Epidermal melanocyte (primary cell): ENCODE results near the gene PTX4.

Experiments used
- DNase-seq: peaks from one replicate; pipeline ENCODE4 v3.0.0; 2011; ENCODE audit warnings: low spot score; ENCODE audit not compliant: insufficient read length

The PTX4 gene, protein sequence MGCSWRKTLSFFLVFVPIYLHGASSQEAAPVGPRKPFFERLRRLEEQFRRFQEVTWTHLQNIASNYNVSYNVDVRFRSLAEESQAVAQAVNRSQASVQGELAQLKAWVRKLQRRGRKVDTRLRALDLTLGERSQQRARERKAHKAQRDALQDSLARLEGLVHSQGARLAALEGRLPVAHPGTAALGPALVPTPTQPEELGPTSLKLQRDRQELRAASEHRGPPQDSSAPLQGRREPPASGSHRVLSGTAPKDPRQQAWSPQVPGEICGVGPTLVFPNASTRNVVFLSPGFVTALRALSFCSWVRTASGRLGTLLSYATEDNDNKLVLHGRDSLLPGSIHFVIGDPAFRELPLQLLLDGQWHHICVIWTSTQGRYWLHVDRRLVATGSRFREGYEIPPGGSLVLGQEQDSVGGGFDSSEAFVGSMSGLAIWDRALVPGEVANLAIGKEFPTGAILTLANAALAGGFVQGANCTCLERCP

DNA sequence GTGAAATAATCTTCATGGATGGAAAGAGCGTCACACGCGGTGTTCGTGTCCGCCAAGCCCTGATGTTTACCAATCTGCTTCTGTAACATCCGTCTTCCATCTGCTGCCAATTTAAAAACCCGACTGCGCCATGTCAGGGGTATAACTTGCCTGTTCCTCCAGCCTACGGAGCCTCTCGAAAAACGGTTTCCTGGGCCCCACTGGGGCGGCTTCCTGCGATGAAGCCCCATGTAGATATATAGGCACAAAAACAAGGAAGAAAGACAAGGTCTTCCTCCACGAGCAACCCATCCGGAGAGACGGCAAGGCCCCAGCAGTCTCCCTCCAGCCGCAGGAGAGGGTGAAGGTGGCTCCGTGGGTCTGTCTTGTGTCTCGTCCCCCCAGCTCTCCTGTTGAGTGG, at the start of gene PTX4:
Gene PTX4 (minus strand): TSS at position 326 of the 400 bp plus-strand sequence. CDS start 35 bp downstream, at position 291.
- no peak for DNase-seq

DNA sequence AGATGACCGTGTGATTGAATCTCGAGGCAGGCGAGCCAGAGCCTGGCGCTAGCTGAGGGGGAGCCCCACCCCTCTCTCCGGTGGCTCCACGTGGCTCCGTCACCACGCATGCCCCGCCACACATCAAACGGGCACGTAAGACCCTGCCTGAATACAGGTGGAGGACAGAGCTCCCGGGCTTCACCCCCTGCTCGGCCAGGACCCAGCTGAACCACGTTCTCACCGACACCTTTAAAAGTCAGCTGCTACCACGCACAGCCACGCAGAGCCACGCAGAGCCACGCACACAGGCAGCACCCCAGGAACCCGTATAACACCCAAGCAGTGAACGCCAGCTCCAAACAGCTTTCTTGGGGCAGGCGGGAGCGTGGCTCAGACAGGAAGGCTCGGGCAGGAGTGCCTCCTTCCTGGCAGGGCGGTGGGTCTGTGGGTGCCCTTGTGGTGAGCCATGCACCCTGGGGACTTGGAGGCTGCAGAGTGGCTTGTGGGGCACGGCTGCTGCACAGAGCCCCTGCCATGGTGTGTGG, 49.1 kb upstream of the PTX4 start:
- DNase-seq = no peak

DNA sequence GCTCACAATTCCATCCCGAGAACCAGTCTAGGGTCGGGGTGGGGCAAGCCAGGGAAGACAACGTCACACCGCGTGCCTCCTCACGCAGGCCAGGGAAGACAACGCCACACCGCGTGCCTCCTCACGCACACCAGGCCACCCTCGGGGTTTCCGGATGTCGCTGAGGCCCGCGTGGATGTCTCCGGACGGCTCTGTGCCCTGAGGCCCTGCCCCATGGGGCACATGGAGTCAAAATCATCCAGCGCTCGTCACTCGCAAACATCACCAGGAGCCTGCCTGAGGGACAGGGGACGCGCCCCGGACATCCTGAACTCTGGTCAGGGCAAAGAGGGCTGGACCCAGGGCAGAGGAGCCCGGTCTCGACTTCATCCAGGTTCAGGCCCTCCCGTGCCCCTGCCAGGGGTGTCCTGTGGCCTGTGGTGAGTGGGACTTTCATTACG, 48.4 kb upstream of the PTX4 start:
- no peak for DNase-seq

DNA sequence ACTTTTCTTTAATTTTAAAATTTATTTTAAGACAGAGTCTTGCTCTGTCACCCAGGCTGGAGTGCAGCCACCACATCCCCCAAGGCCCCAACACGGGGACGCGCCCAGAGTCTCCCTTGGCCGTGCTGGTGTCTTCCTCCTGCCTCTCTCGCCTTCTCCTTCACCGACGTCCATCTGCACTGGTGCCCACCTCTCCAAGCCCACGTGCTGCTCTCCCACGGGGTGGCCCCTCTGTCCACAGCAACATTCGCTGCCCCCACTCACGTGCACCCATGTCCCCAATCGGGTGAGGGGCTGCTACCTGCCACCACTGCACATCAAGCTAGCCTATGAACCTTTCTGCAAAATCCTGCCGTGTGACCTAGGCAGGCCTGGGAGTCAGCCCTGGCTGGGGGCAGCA, 47.9 kb upstream of the PTX4 start:
- no peak for DNase-seq

DNA sequence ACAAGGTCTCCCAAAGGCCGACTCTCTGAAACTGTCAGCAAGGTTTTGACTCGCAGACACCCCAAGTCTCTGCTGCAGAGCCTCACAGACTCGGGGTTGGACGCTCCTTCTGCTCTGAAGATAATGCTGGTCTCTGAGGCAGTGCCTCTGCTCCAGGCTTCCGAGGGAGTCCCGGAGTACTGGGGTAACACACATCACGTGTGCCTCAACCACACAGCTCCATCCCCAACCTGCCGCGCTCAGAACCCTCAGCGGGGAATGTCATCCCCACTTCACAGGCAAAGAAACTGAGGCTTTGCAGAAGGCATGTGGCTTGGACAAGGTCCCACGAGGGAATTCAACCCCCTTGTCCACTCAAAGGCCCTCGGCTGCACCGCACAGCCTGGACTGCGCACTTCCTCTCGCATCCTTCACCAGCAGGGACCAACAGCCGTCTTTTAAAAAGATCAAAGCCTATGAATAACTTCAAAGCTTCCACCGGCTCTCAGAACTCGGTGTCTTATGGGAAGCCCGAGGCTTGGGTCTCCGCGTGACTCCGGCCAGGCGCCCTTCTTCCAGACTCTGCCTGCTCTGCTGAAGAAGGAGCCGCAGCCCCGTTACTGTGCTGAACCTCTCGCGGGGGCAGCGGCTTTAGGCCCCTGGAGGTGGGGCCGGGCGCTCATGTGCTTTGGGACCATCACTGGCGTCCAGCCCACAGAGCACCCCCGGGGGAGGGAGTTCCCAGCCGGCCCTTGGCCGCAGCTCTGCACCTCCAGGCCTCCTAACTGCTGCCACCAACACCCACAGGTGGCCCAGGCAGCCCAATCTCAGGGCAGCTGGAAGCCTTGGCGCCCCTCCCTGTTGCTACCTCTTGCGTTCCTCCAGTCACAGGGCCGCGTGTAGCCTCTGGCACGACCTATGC, 46.9 kb upstream of the PTX4 start:
- peak; percentile 62 for DNase-seq

DNA sequence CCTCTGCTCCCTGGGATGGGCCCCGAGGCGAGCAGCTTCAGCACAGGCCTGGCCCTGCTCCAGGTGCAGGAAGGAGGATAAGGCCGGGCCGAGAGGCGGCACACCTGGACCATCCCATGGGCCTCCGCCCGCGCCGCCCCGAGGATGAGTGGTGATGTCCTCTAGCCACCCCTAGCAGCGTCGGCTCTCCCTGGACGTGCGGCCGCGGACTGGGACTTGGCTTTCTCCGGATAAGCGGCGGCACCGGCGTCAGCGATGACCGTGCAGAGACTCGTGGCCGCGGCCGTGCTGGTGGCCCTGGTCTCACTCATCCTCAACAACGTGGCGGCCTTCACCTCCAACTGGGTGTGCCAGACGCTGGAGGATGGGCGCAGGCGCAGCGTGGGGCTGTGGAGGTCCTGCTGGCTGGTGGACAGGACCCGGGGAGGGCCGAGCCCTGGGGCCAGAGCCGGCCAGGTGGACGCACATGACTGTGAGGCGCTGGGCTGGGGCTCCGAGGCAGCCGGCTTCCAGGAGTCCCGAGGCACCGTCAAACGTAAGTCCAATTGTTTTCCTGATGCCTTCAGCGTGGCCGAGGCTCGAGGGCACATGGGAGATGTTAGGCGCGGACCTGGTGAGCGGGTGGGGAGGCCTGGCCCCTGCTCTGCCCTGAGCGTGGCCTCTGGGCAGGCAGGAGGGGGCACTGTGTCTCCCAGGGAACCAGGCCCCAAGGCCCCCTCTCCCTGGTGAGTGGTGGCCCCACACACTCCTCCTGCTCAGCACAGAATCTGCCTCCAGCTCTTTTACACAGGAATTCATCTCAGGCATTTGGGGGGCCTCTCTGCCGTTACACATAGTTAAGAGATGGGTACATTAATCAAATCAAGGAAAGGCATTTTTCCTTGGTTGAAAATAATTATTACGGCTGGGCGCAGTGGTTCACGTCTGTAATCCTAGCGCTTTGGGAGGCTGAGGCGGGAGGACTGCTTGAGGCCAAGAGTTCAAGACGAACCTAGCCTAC, 45.6 kb upstream of the PTX4 start:
- DNase-seq = no peak

DNA sequence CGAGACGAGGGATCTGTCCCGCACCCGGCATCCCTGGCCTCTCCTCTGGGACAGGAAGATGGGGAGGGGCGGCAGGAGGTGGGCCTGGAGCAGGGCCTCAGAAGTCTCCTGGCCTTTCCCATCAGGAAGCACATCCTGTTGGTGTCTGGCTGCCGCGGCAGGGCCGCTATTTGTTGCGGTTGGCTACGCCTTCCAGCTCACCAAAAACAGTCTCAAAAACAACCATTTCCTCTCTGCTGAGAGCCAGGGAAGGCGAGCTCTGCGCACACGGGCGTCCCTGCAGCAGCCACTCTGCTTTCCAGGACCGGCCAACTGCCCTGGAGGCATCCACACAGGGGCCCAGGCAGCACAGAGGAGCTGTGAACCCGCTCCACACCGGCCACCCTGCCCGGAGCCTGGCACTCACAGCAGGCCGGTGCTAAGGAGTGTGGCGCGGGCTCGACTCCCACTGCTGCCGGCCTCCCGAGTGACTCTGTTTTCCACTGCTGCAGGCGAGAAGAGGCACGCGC, 44.8 kb upstream of the PTX4 start, which contains the start of gene TMEM204:
Gene TMEM204 (plus strand): TSS at position 224 of the 509 bp plus-strand sequence. CDS start 610 bp downstream, outside the sequence.
- DNase-seq = peak; percentile 63

DNA sequence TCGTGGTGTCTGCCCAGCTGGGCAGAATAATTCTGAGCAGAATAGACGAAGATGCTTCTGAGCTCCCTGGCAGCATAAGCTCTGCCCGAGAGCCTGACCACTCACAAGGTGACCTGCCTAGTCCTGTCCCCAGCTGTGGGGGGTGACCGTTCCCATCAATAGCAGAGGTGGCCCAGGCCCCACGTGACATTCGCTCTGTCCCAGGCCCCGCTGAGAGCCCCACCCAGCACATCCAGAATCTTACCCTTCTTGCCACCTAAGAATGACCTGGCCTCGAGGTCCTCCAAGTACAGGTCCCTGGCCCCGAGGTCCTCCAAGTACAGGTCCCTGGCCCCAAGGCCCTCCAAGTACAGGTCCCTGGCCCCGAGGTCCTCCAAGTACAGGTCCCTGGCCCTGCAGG, 44.0 kb upstream of the PTX4 start:
- DNase-seq = no peak

DNA sequence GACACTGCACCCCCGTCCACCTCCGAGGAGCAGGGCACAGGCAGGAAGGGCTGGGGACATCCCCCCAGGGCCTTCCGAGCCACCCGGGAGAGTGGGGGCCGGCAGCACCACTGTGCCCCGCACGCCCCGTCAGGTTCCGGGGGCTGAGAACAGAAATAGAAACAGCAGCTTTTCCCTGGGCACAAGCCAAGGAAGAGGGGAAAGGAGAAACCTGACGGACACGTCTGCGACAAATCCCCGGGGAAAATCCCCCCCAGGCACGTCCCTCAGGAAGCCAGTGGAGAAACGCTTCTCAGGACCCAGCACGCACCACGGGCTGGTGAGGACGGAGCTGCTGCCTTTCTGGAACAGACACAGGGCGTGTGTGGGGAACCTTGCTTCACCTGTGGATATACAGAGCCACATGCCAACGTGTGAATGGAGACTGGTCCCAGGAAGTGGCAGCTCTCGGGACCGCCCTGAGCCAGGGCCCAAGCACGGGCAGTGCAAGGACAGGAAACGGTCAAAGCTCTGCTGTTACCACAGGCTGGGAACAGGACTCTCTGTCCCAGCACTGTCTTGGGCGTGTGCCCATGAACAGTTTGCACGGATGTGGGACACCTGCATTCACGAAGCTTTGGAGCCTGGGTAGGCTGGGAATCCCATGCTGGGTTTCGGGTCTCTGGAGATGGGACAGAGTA, 43.5 kb upstream of the PTX4 start:
- no peak for DNase-seq

DNA sequence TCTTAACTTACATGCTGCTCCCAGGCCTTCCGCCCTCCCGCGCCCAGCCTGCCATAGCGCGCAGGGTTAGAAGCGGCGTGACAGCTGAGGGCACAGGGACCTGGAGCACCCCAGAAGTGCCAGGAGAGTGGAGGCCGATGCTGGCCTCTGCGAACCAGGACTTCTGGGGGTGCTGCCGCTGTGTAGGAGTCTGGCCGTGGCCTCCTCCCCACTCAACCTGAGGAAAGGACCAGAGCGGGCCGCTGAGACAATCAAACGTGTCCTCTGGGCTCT, 42.8 kb upstream of the PTX4 start:
- no peak for DNase-seq

DNA sequence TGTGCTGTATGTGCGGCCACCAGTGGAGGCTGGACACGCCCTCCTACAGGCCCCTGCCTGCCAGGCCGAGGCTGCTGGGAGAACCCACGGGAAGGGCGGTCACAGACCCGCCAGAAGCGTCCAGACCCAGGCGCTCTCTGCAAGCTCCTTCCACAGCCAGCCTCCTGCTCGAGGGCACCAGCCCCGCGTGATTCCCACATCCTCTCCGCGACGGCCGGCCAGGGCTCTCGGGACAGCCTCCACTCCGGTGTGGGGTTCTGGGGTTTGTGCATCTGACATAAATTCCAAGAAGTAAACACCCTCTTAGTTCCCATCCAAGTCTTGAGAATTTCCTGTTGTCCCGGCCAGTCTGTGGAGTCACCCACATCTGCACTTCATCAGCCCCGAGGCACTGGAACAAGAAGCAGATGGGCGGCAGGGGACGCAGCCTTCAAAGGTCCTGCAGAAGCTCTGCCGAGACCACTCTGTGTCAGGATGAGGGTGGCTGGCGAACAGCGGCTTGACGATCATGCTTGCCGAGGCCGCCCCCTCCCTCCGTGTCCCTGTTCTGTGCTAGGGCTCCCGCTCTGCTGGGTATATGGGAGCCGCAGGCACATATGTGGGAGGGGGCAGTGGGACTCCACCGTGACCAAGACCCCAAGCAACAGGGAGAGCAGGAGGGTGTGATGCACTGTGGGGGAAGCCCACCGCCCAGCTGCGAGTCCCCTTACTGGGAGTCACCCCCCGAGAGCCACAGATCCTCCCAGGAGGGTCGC, 42.3 kb upstream of the PTX4 start:
- DNase-seq = peak; percentile 58

DNA sequence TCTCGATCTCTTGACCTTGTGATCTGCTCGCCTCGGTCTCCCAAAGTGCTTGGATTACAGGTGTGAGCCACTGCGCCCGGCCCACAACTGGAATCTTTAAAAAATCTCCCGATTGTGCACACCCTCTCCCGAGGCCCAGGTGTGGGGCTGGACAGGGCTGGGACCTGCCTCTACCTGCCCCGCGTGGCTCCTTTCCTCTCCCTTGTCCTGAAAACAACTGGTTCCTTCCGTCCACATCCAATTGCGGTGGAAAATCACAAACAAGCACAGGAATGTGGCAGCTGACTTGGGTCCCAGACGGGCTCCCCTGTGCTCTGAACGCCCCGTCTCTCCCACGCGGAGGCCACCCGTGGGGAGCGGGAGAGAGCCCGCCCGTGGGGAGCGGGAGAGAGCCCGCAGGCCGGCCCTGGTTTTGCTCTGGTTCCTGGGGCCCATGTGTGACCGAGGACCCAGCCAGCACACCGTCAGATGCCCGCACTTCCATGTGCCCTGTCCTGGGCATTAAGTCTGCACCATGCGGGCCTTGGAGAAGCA, 41.7 kb upstream of the PTX4 start:
- DNase-seq = no peak

DNA sequence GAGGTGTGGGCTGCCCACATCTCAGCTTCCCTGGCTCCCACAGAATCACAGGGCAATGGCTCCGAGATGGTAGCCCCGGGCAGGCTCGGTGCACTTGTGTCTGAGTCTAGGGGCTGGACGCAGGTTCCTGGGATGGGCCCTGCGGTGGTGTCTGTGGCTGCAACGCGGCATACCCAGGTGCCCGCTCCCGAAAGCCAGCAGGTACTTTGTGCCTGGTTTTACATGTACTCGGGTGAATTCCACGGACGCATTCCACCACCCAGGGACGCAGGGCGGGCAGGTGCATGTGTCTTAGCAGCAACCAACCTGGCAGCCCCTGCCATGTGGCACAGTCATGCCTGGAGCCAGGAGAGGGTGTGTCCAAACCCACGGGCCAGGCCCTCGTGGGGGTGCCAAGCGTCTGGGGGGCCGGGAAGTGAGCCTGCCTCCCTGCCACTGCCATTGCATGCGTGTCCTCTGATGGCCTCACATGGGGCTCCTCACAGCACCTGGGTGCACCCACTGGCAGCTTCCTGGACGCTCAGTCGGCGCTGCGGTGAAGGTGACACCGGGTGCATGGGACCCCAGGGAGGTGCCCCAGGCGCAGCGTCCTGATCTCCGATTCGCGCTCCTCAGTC, 40.3 kb upstream of the PTX4 start:
- no peak for DNase-seq

DNA sequence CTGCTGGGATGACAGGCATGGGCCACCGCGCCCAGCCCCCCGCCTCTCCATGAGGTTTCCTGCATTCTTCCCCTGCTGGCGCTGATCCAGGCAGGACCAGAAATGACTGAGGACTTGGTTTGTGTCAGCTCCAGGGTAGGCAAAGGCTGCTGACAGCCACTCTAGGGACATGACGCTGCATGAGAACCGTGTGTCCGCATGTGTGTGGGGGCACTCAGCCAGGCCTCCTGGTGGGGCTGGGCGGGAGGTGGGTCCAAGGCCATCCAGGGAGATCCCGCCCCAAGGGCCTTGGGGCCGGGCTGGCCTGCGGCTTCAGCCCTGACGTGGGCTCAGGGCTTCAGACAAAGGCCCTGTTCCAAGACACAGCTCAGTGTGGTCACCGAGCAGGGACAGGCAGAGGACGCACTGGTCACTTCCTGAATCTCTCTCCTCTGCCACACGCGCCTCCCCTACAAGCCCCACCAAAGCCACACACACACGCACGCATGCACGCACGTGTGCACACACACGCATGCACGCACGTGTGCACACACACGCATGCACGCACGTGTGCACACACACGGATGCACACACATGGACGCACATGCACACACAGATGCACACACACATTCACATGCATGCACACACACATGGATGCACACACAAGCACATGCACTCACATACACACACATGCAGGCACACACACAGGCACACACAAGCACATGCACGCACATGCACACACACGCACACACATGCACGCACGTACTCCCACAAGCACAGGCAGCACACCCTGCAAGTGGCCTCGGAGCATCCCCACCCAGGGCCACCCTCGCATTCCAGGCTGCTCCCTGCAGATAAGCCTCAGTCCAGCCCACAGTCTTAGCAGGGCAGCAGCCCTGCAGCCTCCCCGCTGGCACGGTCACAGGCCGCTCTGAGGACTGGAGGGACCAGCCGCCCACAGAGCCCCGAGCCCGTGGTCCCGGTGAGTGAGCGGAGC, 39.4 kb upstream of the PTX4 start:
- no peak for DNase-seq

DNA sequence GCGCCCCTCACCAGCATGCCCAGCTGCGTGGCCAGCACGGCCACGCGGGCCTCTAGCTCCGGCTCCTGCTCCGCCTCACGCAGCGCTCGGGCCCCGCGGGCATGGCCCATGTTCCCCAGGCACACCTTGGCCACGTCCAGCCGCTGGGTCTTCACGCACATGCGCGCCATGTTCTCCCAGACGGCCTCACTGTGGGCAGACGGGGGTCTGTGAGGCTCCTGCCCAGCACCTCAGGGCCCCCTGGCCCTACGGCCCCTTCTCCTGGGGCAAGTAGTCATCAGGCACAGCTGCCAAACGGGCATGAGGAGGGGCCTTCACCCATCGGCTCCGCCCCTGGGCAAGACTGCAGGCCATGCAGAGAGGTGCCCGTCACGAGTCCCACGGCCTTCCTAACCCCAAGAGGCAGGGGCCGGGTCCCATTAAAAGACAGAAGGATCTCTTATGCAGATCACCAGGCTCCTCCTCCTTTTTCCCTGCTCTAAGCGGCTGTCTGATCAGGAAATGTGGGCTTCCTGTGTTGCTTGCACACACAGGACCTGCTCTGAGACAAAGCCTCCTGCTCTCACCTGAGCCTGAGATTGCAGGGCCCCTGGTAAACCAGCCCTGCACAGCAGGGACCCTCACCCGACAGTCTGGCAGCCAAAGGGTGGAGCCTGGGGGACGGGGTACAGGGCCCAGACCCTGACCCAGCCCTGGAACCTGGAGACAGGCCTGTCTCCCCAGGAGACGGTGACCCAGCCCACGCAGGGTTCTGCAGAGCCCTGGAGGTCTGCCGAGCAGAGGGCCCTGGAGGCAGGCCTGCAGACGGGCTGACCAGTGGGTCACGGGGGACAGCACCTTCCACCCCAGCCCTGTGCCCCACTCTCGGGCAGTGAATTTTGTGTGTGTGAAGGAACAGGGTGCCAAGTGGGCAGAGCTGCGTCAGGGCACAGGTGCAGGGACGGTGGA, 38.1 kb upstream of the PTX4 start:
- no peak for DNase-seq

DNA sequence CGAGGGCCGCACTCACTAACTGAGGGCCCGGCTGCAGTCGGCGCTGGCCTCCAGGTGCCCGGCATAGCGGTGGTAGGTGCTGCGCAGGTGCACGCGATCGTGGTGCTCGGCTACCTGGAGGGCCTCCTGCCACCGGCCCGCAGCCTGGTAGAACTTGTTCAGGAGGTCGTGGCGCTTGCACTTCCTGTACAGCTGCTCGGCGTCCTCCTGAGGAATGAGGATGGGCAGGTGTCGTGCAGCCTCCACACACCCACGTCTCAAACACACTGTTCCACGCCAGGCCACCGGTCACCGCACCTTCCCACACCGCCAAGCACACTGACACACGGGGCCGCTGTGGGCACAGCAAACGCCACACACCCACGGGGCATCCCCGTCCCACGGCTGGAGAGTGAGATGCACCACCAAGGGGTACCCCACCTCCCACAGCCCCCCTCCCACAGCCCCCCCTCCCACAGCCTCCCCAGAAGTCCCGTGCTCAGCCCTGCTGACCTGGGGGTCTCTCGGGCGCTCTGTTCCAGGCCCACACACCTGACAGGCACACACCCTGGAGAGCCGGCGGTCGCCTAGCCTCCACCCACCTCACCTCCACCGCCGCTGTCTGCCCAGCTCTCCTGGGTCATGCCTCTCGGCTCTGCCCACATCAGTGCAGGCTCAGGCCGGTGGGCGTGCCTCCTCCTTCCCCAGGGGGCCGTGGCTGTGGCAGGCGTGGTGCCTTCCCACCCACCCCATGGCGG, 37.3 kb upstream of the PTX4 start:
- no peak for DNase-seq
